Keratinocyte (primary cell): ENCODE results near the gene MIGA2. TPM values are rescaled to one million over a fixed set of nuclear protein-coding genes. Genes with fewer than 3 reads are reported as not detected.

Experiments used
- DNase-seq: peaks from one replicate; pipeline ENCODE4 v3.0.0-alpha.2; 2011; ENCODE audit warnings: low read depth, missing footprints, low spot score
- FAIRE-seq: peaks from 2 replicates; lab custom pipeline; 2011; peaks lifted over from hg19 to GRCh38; lab: Jason Lieb, UNC
- H2AFZ ChIP-seq: 2 replicates; pipeline ENCODE4 v1.6.0; 2012; ENCODE audit warnings: low read length, control low read depth, inconsistent platforms; ENCODE audit not compliant: control insufficient read depth
- H3K27ac ChIP-seq: 2 replicates; pipeline ENCODE4 v1.5.1; 2011; ENCODE audit warnings: low read length; ENCODE audit not compliant: control insufficient read depth, insufficient read depth
- H3K27me3 ChIP-seq: 3 replicates; pipeline ENCODE4 v1.6.0; 2011; ENCODE audit warnings: low read length; ENCODE audit not compliant: control insufficient read depth, insufficient read depth; ENCODE audit errors: extremely low read depth
- H3K36me3 ChIP-seq, 2 experiments: 2 replicates in 1 of 2; 3 replicates in 1 of 2; pipeline ENCODE4 v1.5.1; 2011; ENCODE audit warnings: low read length in 2 of 2, mild to moderate bottlenecking in 1 of 2; ENCODE audit not compliant: control insufficient read depth in 2 of 2, insufficient read depth in 2 of 2; ENCODE audit errors: extremely low read depth in 1 of 2
- H3K4me1 ChIP-seq: 3 replicates; pipeline ENCODE4 v1.5.1; 2011; ENCODE audit warnings: low read length; ENCODE audit not compliant: control insufficient read depth, insufficient read depth; ENCODE audit errors: extremely low read depth
- H3K4me2 ChIP-seq: 3 replicates; pipeline ENCODE4 v1.6.0; 2011; ENCODE audit warnings: low read depth, low read length; ENCODE audit not compliant: control insufficient read depth, insufficient read depth; ENCODE audit errors: extremely low read depth
- H3K4me3 ChIP-seq, 3 experiments: fragments of 200-600 bp in 1 of 3; sonication (generic) in 1 of 3; 2 replicates in 2 of 3; 3 replicates in 1 of 3; pipeline ENCODE4 v1.5.1; 2011 to 2016; ENCODE audit warnings: low read length in 3 of 3, mild to moderate bottlenecking in 3 of 3, control low read depth in 2 of 3, inconsistent platforms in 1 of 3, low read depth in 1 of 3, mixed read lengths in 1 of 3, mixed run types in 1 of 3, moderate library complexity in 1 of 3; ENCODE audit not compliant: control insufficient read depth in 2 of 3, insufficient read depth in 2 of 3; ENCODE audit errors: extremely low read depth in 1 of 3
- H3K79me2 ChIP-seq: 2 replicates; pipeline ENCODE4 v1.6.0; 2012; ENCODE audit warnings: low read length; ENCODE audit not compliant: control insufficient read depth, insufficient read depth
- H3K9ac ChIP-seq: 3 replicates; pipeline ENCODE4 v1.6.0; 2011; ENCODE audit warnings: low read length; ENCODE audit not compliant: control insufficient read depth, insufficient read depth; ENCODE audit errors: extremely low read depth
- H3K9me1 ChIP-seq: 3 replicates; pipeline ENCODE4 v1.6.0; 2011; ENCODE audit warnings: low read length; ENCODE audit not compliant: control insufficient read depth, insufficient read depth; ENCODE audit errors: extremely low read depth
- H3K9me3 ChIP-seq: 2 replicates; pipeline ENCODE4 v1.5.1; 2012; ENCODE audit warnings: low read depth, low read length; ENCODE audit not compliant: control insufficient read depth
- H4K20me1 ChIP-seq: 3 replicates; pipeline ENCODE4 v1.6.0; 2011; ENCODE audit warnings: low read length; ENCODE audit not compliant: control insufficient read depth, insufficient read depth; ENCODE audit errors: extremely low read depth
- EZH2 ChIP-seq: IDR thresholded peaks from one replicate; pipeline ENCODE4 v1.6.1; 2012; ENCODE audit warnings: inconsistent platforms, mild to moderate bottlenecking, low read length, moderate library complexity
- dilution Hi-C: fragments of 300-500 bp; cut with MboI; formaldehyde crosslinking; loops from one replicate; pipeline ENCODE4 v1.7.0; 2020; ENCODE audit warnings: low sequenced_read_pairs; ENCODE audit not compliant: extremely low pct_ligation_motif_present
- polyA plus RNA-seq, 5 experiments: library from polyadenylated mRNA; depleted of rRNA in 3 of 5; stranded (reverse) in 3 of 5; stranded (forward) in 1 of 5; unstranded in 1 of 5; fragments of >200 nt; gene quantifications; 1 replicate in 1 of 5; 2 replicates in 3 of 5; 3 replicates in 1 of 5; pipeline versions ENCODE4 v1.2.1 to v1.2.3, GENCODE V29; 2011 to 2012; ENCODE audit warnings: missing spikeins in 2 of 5, low read depth in 1 of 5, low replicate concordance in 1 of 5
- TF ChIP-seq, protein P1 (sequence below), 3 experiments: IDR thresholded peaks in 1 of 3; conservative IDR thresholded peaks in 1 of 3; optimal IDR thresholded peaks in 1 of 3; 2 replicates in 2 of 3; 3 replicates in 1 of 3; pipeline versions ENCODE3 to v1.5.1; 2011; ENCODE audit warnings: low read length in 3 of 3, mild to moderate bottlenecking in 3 of 3, moderate library complexity in 2 of 3, control low read depth in 1 of 3, inconsistent platforms in 1 of 3; ENCODE audit not compliant: insufficient read depth in 2 of 3; ENCODE audit errors: extremely low read depth in 1 of 3

The MIGA2 gene
- polyA plus RNA-seq, 1 donor (not counting 4 experiments of a cell fraction or from before 2014, with no cell fraction given), result 8.5 TPM

DNA sequence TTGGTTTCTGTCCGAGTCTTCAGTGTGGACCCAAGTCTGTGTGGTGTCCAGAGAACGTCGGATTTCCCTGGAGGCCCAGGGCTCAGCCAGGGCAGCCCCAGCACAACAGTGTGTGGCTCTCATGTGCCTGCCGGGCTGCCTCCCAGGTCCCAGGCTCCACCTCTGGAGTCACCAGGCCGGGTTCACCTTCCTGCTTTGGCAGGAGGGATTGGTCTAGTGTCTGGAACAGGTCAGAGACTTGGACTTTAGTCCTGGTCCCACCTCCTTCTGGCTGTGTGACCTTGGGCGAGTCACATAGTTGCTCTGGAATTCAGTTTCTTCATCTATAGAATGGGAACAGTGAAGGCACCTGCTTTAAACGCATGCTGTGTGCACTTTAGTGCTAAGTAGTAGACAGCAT is 47.7 kb downstream of the MIGA2 start:
- FAIRE-seq (no peak), DNase-seq (no peak)
- Histone ChIP-seq H3K4me3 (no peak overlapping the region), H3K36me3 (peaks cover 16 to 22% of the 10 kb centered on the region in 2 experiments), H2AFZ (no peak overlapping the region), H3K9me3 (no peaks in the 10 kb centered on the region), H3K9me1 (no peaks in the 10 kb centered on the region), H3K9ac (no peak overlapping the region), H3K79me2 (peaks cover 32% of the 10 kb centered on the region), H4K20me1 (no peaks in the 10 kb centered on the region), H3K4me2 (no peak overlapping the region), H3K27ac (no peak overlapping the region), H3K27me3 (no peaks in the 10 kb centered on the region), H3K4me1 (peaks cover 18% of the 10 kb centered on the region)
- dilution Hi-C loops, result no loop called here
- no peak for TF ChIP-seq EZH2
- TF ChIP-seq, protein P1, sequence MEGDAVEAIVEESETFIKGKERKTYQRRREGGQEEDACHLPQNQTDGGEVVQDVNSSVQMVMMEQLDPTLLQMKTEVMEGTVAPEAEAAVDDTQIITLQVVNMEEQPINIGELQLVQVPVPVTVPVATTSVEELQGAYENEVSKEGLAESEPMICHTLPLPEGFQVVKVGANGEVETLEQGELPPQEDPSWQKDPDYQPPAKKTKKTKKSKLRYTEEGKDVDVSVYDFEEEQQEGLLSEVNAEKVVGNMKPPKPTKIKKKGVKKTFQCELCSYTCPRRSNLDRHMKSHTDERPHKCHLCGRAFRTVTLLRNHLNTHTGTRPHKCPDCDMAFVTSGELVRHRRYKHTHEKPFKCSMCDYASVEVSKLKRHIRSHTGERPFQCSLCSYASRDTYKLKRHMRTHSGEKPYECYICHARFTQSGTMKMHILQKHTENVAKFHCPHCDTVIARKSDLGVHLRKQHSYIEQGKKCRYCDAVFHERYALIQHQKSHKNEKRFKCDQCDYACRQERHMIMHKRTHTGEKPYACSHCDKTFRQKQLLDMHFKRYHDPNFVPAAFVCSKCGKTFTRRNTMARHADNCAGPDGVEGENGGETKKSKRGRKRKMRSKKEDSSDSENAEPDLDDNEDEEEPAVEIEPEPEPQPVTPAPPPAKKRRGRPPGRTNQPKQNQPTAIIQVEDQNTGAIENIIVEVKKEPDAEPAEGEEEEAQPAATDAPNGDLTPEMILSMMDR (optimal IDR thresholded peaks at IDR 0.05 in 1 of 3, IDR thresholded peaks at IDR 0.05 in 1 of 3, conservative IDR thresholded peaks at IDR 0.05 in 1 of 3; ENCODE audit: extremely low read depth in 1 of 3, insufficient read depth in 2 of 3, low read length in 3 of 3), result no peak

GRCh38 chr9:129089246-129089645 is 52.8 kb downstream of the MIGA2 start:
- no peak overlapping the region for H3K9ac ChIP-seq
- no peak overlapping the region for H2AFZ ChIP-seq
- FAIRE-seq (no peak), DNase-seq (no peak)
- no peak overlapping the region for H3K4me2 ChIP-seq
- no peaks in the 10 kb centered on the region for H3K9me1 ChIP-seq
- no peak for TF ChIP-seq EZH2
- TF ChIP-seq, protein P1 (optimal IDR thresholded peaks at IDR 0.05 in 1 of 3, IDR thresholded peaks at IDR 0.05 in 1 of 3, conservative IDR thresholded peaks at IDR 0.05 in 1 of 3; ENCODE audit: extremely low read depth in 1 of 3, insufficient read depth in 2 of 3, low read length in 3 of 3), result no peak
- H3K79me2 ChIP-seq, result peaks cover 2% of the 10 kb centered on the region
- H3K9me3 ChIP-seq, result no peaks in the 10 kb centered on the region
- dilution Hi-C loops, result no loop called here
- H4K20me1 ChIP-seq, result no peaks in the 10 kb centered on the region
- H3K4me1 ChIP-seq, result peaks cover 11% of the 10 kb centered on the region
- peaks cover 18 to 32% of the 10 kb centered on the region in 2 experiments for H3K36me3 ChIP-seq
- H3K27ac ChIP-seq, result no peak overlapping the region
- H3K27me3 ChIP-seq, result no peaks in the 10 kb centered on the region
- no peak overlapping the region for H3K4me3 ChIP-seq
